GM12891 (cell line): ENCODE measurements around the gene HOXD3.

Experiments
- PAX5 ChIP-seq: IDR thresholded peaks from 2 replicates; pipeline ENCODE4 v1.6.1; 2011; ENCODE audit warnings: low read length, moderate library complexity, mild to moderate bottlenecking; ENCODE audit not compliant: insufficient read depth, severe bottlenecking
- POLR2A ChIP-seq: IDR thresholded peaks from 2 replicates; pipeline ENCODE4 v1.6.1; 2011; ENCODE audit warnings: low read depth, low read length, control low read depth
- POLR2AphosphoS5 ChIP-seq: IDR thresholded peaks from 2 replicates; pipeline ENCODE4 v1.6.1; 2011; ENCODE audit warnings: low read depth, low read length, control low read depth
- POU2F2 ChIP-seq: IDR thresholded peaks from 2 replicates; pipeline ENCODE4 v1.6.1; 2011; ENCODE audit warnings: low read depth, mild to moderate bottlenecking, control low read depth, low read length, moderate library complexity
- TAF1 ChIP-seq: IDR thresholded peaks from 2 replicates; pipeline ENCODE4 v1.6.1; 2011; ENCODE audit warnings: low read depth, low read length, control low read depth

GRCh38 chr2:176131848-176132158, 25.3 kb upstream of the HOXD3 start:
- no peak for TF ChIP-seq TAF1
- TF ChIP-seq POLR2AphosphoS5: no peak
- no peak for TF ChIP-seq POLR2A
- no peak for TF ChIP-seq POU2F2
- TF ChIP-seq PAX5: no peak
